HG03460 (cell line): Measurements from ENCODE around the gene WRAP53.
"Not testable (repeated sequence)": the region's sequence is repeated elsewhere in the genome, so short reads cannot be mapped to it uniquely, and the experiment has no call there.

Source experiments
- ATAC-seq: cut with Tn5 transposase; IDR thresholded peaks from one replicate; pipeline ENCODE4 v1.9.1; 2021; ENCODE audit not compliant: unreplicated experiment

WRAP53 gene

GRCh38 chr17:7687908-7688807 is at the start of gene WRAP53:
TSS of gene WRAP53 (plus strand) at chr17:7688477. CDS start at chr17:7688649, 172 bp downstream.
- ATAC-seq, result peak; percentile 62

- ATAC-seq, result no peak
Observed at GRCh38 chr17:7640783-7641182, 47.5 kb upstream of the WRAP53 start.

GRCh38 chr17:7641635-7642034 is 46.6 kb upstream of the WRAP53 start:
- not testable (repeated sequence) for ATAC-seq

GRCh38 chr17:7644775-7645174 is 43.5 kb upstream of the WRAP53 start:
- ATAC-seq, result no peak

- no peak for ATAC-seq
Observed at GRCh38 chr17:7646457-7646856, 41.8 kb upstream of the WRAP53 start.

- ATAC-seq, result no peak
Observed at GRCh38 chr17:7647018-7647417, 41.3 kb upstream of the WRAP53 start.

GRCh38 chr17:7650509-7651096 is 37.7 kb upstream of the WRAP53 start, which contains the start of gene ATP1B2:
TSS of gene ATP1B2 (plus strand) at chr17:7650926. CDS start at chr17:7651519, 593 bp downstream.
- no peak for ATAC-seq

- ATAC-seq, result no peak
Observed at GRCh38 chr17:7651097-7651664, 37.1 kb upstream of the WRAP53 start.

GRCh38 chr17:7651665-7652387 is 36.5 kb upstream of the WRAP53 start:
- ATAC-seq, result no peak

GRCh38 chr17:7652388-7653356 is 35.6 kb upstream of the WRAP53 start:
- ATAC-seq, result no peak

GRCh38 chr17:7654832-7655540 is 33.3 kb upstream of the WRAP53 start:
- ATAC-seq, result no peak

GRCh38 chr17:7655541-7655840 is 32.8 kb upstream of the WRAP53 start:
- ATAC-seq, result no peak

- no peak for ATAC-seq
Observed at GRCh38 chr17:7656958-7657609, 31.2 kb upstream of the WRAP53 start.

GRCh38 chr17:7667656-7668406 is 20.4 kb upstream of the WRAP53 start:
- ATAC-seq, result no peak

- ATAC-seq, result no peak
Observed at GRCh38 chr17:7668482-7668881, 19.8 kb upstream of the WRAP53 start.

GRCh38 chr17:7673239-7673638 is 15.0 kb upstream of the WRAP53 start:
- no peak for ATAC-seq

GRCh38 chr17:7674934-7675333 is 13.3 kb upstream of the WRAP53 start:
- ATAC-seq, result no peak

GRCh38 chr17:7676533-7676932 is 11.7 kb upstream of the WRAP53 start:
- no peak for ATAC-seq
